HepG2 (cell line): ENCODE measurements around the gene DCPS. TPM values are rescaled to one million over a fixed set of nuclear protein-coding genes. Genes with fewer than 3 reads are reported as not detected.

Experiments
- ATAC-seq: fragments of 200-7000 bp; cut with Tn5 transposase; 3 replicates; pipeline ENCODE4 v1.9.1; 2020; ENCODE audit warnings: mild to moderate bottlenecking, moderate library complexity
- BruUV-seq: library from RNA; stranded (reverse); fragments of 400-500 nt; replicated peaks from 2 replicates; lab custom pipeline; 2021; lab: Mats Ljungman, UMichigan
- CTCF ChIA-PET: fragments of 300-600 bp; formaldehyde crosslinking; extraction: SDS; loops from one replicate; lab custom pipeline; 2021; ENCODE audit warnings: low total read pairs, inconsistent platforms, low intra/inter-chr PET ratio; lab: Yijun Ruan, JAX
- POLR2A ChIA-PET: fragments of 350-600 bp; sonication (Branson Sonifier 250); formaldehyde crosslinking; loops from one replicate; lab custom pipeline; 2020; ENCODE audit warnings: antibody characterized with exemption, inconsistent platforms; lab: Yijun Ruan, JAX
- DNase-seq: peaks from one replicate; pipeline ENCODE4 v3.0.0-alpha.2; 2015; ENCODE audit warnings: low spot score
- FAIRE-seq: peaks from 3 replicates; lab custom pipeline; 2011; peaks lifted over from hg19 to GRCh38; lab: Jason Lieb, UNC
- H2AFZ ChIP-seq: one replicate; pipeline ENCODE4 v1.6.1; 2011; ENCODE audit warnings: low read length, inconsistent platforms
- H3K27ac ChIP-seq: fragments of 300-600 bp; 3 replicates; pipeline ENCODE4 v1.8.0; 2011; ENCODE audit warnings: mixed run types, mild to moderate bottlenecking, mixed read lengths, low read length, inconsistent platforms; ENCODE audit not compliant: insufficient read depth; ENCODE audit errors: extremely low read length
- H3K27me3 ChIP-seq, 2 experiments: fragments of 200-600 bp in 1 of 2; 2 replicates in 1 of 2; 3 replicates in 1 of 2; pipeline versions ENCODE4 v1.6.0 to v1.8.0; 2011; ENCODE audit warnings: low read length in 2 of 2, mild to moderate bottlenecking in 2 of 2, moderate library complexity in 2 of 2, inconsistent platforms in 1 of 2; ENCODE audit not compliant: insufficient read depth in 2 of 2, control insufficient read depth in 1 of 2
- H3K36me3 ChIP-seq, 2 experiments: fragments of 200-600 bp in 1 of 2; replicated peaks in 1 of 2; 2 replicates in 1 of 2; 3 replicates in 1 of 2; pipeline versions ENCODE4 v1.5.1 to v1.8.0; 2011; ENCODE audit warnings: low read length in 2 of 2, inconsistent platforms in 1 of 2; ENCODE audit not compliant: insufficient read depth in 2 of 2, control insufficient read depth in 1 of 2
- H3K4me1 ChIP-seq: 2 replicates; pipeline ENCODE4 v1.5.1; 2012; ENCODE audit warnings: low read length, inconsistent platforms; ENCODE audit not compliant: insufficient read depth
- H3K4me2 ChIP-seq: 2 replicates; pipeline ENCODE4 v1.6.0; 2011; ENCODE audit warnings: low read depth, low read length, inconsistent platforms
- H3K4me3 ChIP-seq, 3 experiments: fragments of 200-600 bp in 1 of 3; sonication (generic), shearing (Covaris generic) in 1 of 3; replicated peaks in 1 of 3; 2 replicates each; pipeline ENCODE4 v1.5.1; 2011 to 2016; ENCODE audit warnings: low read length in 3 of 3, inconsistent platforms in 2 of 3, low read depth in 2 of 3, mild to moderate bottlenecking in 2 of 3, control low read depth in 1 of 3, mixed read lengths in 1 of 3; ENCODE audit not compliant: insufficient read depth in 1 of 3
- H3K79me2 ChIP-seq: one replicate; pipeline ENCODE4 v1.6.1; 2011; ENCODE audit warnings: low read length, inconsistent platforms; ENCODE audit not compliant: insufficient read depth
- H3K9ac ChIP-seq: 2 replicates; pipeline ENCODE4 v1.6.0; 2011; ENCODE audit warnings: mild to moderate bottlenecking, low read depth, low read length, inconsistent platforms; ENCODE audit not compliant: insufficient read depth
- H3K9me3 ChIP-seq: 2 replicates; pipeline ENCODE4 v1.5.1; 2012; ENCODE audit warnings: mild to moderate bottlenecking, low read length
- H4K20me1 ChIP-seq: 2 replicates; pipeline ENCODE4 v1.6.0; 2011; ENCODE audit warnings: inconsistent platforms, mild to moderate bottlenecking, low read length, moderate library complexity; ENCODE audit not compliant: insufficient read depth
- ARNTL ChIP-seq: sonication (generic); formaldehyde crosslinking; IDR thresholded peaks from 2 replicates; pipeline ENCODE4 v1.4.0; 2020; ENCODE audit warnings: mild to moderate bottlenecking, missing genetic modification reagents
- HOXA3 ChIP-seq: sonication (generic); formaldehyde crosslinking; IDR thresholded peaks from 2 replicates; pipeline ENCODE4 v1.5.0; 2020; ENCODE audit warnings: missing genetic modification reagents
- KLF16 ChIP-seq, 2 experiments: sonication (generic) in 1 of 2; formaldehyde crosslinking in 1 of 2; IDR thresholded peaks; 2 replicates each; pipeline versions ENCODE4 v1.6.1 to v1.8.0; 2016 to 2023; ENCODE audit warnings: missing genetic modification reagents in 2 of 2, missing compliant biosample characterization in 1 of 2
- NONO ChIP-seq, 2 experiments: fragments of 450-650 bp in 1 of 2; sonication (generic) in 1 of 2; formaldehyde crosslinking in 1 of 2; IDR thresholded peaks in 1 of 2; conservative IDR thresholded peaks in 1 of 2; 2 replicates each; pipeline versions ENCODE4 v1.6.1 to v1.8.0; 2017 to 2022; ENCODE audit warnings: mild to moderate bottlenecking in 1 of 2, missing genetic modification reagents in 1 of 2, moderate library complexity in 1 of 2
- PHF20 ChIP-seq: sonication (generic); formaldehyde crosslinking; IDR thresholded peaks from 2 replicates; pipeline ENCODE4 v1.5.0; 2020; ENCODE audit warnings: mild to moderate bottlenecking, missing genetic modification reagents
- ZNF367 ChIP-seq: sonication (generic); formaldehyde crosslinking; IDR thresholded peaks from 2 replicates; pipeline ENCODE4 v1.4.0; 2020; ENCODE audit warnings: missing genetic modification reagents, borderline replicate concordance
- ZNF614 ChIP-seq: IDR thresholded peaks from 2 replicates; pipeline ENCODE4 v1.6.1; 2018; ENCODE audit warnings: missing biosample characterization, missing genetic modification reagents, inconsistent platforms, borderline replicate concordance
- WGBS: methylation state at CpG from one replicate; pipeline ENCODE4 v1.1.6; 2017; ENCODE audit warnings: low lambda C conversion rate; 5-methylcytosine and 5-hydroxymethylcytosine counted together
- in situ Hi-C: cut with HindIII; loops from 2 replicates; pipeline ENCODE4 v1.10.0; 2017; ENCODE audit warnings: low pct_unique_long_range_greater_than_20kb; ENCODE audit not compliant: extremely low pct_ligation_motif_present
- intact Hi-C: fragments of 100-400 bp; cut with micrococcal nuclease; formaldehyde crosslinking; loops from one replicate; pipeline ENCODE4 v1.10.0; 2022; ENCODE audit not compliant: unreplicated experiment
- polyA plus RNA-seq, 8 experiments: library from polyadenylated mRNA; depleted of rRNA in 3 of 8; stranded (reverse) in 7 of 8; unstranded in 1 of 8; fragments of >200 nt; fragmentation: Illumina TruSeq in 4 of 8; extraction: Trizol in 4 of 8; gene quantifications; 2 replicates each; pipeline versions ENCODE4 v1.2.1 to v1.2.3, GENCODE V29; 2011 to 2016; ENCODE audit warnings: low read depth in 4 of 8, missing spikeins in 1 of 8, mixed read lengths in 1 of 8; ENCODE audit not compliant: insufficient read depth in 1 of 8
- total RNA-seq, 5 experiments: library from RNA; depleted of rRNA; stranded (reverse); fragments of >200 nt; fragmentation: Illumina TruSeq; extraction: Trizol; gene quantifications; 2 replicates each; pipeline ENCODE4 v1.2.3, GENCODE V29; 2016; ENCODE audit warnings: low read depth in 1 of 5
- TF ChIP-seq, protein P1 (sequence below): sonication (generic); formaldehyde crosslinking; IDR thresholded peaks from 2 replicates; pipeline ENCODE4 v1.4.0; 2020; ENCODE audit warnings: mild to moderate bottlenecking, low read depth, missing genetic modification reagents
- TF ChIP-seq, protein P2 (sequence below): sonication (generic); formaldehyde crosslinking; IDR thresholded peaks from 2 replicates; pipeline ENCODE4 v1.5.1; 2020; ENCODE audit warnings: missing genetic modification reagents, mild to moderate bottlenecking, borderline replicate concordance
- TF ChIP-seq, protein P3 (sequence below): sonication (generic); formaldehyde crosslinking; IDR thresholded peaks from 2 replicates; pipeline ENCODE4 v1.5.0; 2020; ENCODE audit warnings: mild to moderate bottlenecking, missing genetic modification reagents
- TF ChIP-seq, protein P4 (sequence below): sonication (generic); formaldehyde crosslinking; IDR thresholded peaks from 2 replicates; pipeline ENCODE4 v1.4.0; 2020; ENCODE audit warnings: missing genetic modification reagents
- TF ChIP-seq, protein P5 (sequence below): sonication (generic); formaldehyde crosslinking; conservative IDR thresholded peaks from 2 replicates; pipeline ENCODE4 v1.4.0; 2020; ENCODE audit warnings: missing genetic modification reagents

The DCPS gene
- total and polyA plus RNA-seq, 2 of the 13 experiments (the other 11 are each of a cell fraction or from before 2014, with no cell fraction given), result 21.9 to 22.5 TPM

DNA sequence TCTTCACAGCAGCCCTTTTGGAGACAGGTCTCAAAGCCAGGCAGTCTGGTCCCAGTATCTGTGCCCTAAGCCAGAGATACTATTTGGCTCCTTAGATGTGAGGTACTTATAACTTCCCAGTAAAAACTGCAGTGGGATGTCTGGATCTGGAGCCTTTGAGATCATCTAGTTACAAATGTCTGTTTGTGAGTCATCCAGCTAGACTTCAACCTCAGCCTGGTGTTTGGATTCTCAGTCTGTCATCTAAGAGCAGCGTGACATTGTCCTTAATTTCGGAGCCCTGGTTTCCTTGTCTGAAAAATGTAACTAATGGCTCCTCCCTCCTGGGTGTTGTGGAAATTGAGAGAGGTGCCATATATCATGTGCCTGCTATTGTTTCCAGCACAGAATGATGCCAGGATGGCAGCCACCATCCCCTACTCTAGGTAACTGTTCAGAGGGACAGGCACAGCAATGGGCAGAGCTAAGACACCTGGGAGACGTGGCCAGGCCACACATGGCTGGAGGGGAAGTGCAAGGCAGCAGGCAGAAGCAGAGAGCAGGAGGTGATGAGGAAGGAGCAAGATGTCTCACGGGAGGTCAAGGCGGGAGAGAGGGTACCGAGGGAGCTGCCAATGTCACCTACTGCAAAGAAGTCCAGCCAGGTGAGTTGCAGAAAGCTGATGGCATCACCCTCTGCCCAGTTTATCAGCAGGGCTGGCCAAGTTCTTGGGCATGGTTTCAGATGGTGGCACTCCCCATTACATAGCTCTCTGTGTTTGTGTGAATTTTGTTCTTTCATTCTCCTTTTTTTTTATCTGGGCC, 31.0 kb downstream of the DCPS start:
- POLR2A ChIA-PET, result no interaction called here
- H3K9me3 ChIP-seq, result no peaks in the 10 kb centered on the region
- no peaks in the 10 kb centered on the region for H3K79me2 ChIP-seq

More for the DNA sequence above, 31.0 kb downstream of the DCPS start:
- H3K4me3 ChIP-seq, result no peak overlapping the region
- intact Hi-C loops (no loop called here), in situ Hi-C loops (no loop called here)
- H3K27ac ChIP-seq, result no peak overlapping the region
- H3K9ac ChIP-seq, result no peak overlapping the region
- H3K36me3 ChIP-seq, result peaks cover 9 to 23% of the 10 kb centered on the region in 2 experiments; a peak in 4 of 5 replicates
- peaks cover 29% of the 10 kb centered on the region for H3K4me1 ChIP-seq
- no peak for TF ChIP-seq HOXA3 (CRISPR knock-in tag)
- TF ChIP-seq ZNF367, result no peak
- TF ChIP-seq, protein P1, sequence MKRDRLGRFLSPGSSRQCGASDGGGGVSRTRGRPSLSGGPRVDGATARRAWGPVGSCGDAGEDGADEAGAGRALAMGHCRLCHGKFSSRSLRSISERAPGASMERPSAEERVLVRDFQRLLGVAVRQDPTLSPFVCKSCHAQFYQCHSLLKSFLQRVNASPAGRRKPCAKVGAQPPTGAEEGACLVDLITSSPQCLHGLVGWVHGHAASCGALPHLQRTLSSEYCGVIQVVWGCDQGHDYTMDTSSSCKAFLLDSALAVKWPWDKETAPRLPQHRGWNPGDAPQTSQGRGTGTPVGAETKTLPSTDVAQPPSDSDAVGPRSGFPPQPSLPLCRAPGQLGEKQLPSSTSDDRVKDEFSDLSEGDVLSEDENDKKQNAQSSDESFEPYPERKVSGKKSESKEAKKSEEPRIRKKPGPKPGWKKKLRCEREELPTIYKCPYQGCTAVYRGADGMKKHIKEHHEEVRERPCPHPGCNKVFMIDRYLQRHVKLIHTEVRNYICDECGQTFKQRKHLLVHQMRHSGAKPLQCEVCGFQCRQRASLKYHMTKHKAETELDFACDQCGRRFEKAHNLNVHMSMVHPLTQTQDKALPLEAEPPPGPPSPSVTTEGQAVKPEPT (CRISPR knock-in tag), result no peak
- TF ChIP-seq PHF20 (CRISPR knock-in tag), result no peak
- TF ChIP-seq ZNF614 (CRISPR knock-in tag), result no peak
- no peak for TF ChIP-seq ARNTL (CRISPR knock-in tag)
- TF ChIP-seq KLF16 (CRISPR knock-in tag; IDR thresholded peaks at IDR 0.05), result no peak
- TF ChIP-seq, protein P2, sequence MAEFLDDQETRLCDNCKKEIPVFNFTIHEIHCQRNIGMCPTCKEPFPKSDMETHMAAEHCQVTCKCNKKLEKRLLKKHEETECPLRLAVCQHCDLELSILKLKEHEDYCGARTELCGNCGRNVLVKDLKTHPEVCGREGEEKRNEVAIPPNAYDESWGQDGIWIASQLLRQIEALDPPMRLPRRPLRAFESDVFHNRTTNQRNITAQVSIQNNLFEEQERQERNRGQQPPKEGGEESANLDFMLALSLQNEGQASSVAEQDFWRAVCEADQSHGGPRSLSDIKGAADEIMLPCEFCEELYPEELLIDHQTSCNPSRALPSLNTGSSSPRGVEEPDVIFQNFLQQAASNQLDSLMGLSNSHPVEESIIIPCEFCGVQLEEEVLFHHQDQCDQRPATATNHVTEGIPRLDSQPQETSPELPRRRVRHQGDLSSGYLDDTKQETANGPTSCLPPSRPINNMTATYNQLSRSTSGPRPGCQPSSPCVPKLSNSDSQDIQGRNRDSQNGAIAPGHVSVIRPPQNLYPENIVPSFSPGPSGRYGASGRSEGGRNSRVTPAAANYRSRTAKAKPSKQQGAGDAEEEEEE (CRISPR knock-in tag), result no peak
- TF ChIP-seq, protein P3, sequence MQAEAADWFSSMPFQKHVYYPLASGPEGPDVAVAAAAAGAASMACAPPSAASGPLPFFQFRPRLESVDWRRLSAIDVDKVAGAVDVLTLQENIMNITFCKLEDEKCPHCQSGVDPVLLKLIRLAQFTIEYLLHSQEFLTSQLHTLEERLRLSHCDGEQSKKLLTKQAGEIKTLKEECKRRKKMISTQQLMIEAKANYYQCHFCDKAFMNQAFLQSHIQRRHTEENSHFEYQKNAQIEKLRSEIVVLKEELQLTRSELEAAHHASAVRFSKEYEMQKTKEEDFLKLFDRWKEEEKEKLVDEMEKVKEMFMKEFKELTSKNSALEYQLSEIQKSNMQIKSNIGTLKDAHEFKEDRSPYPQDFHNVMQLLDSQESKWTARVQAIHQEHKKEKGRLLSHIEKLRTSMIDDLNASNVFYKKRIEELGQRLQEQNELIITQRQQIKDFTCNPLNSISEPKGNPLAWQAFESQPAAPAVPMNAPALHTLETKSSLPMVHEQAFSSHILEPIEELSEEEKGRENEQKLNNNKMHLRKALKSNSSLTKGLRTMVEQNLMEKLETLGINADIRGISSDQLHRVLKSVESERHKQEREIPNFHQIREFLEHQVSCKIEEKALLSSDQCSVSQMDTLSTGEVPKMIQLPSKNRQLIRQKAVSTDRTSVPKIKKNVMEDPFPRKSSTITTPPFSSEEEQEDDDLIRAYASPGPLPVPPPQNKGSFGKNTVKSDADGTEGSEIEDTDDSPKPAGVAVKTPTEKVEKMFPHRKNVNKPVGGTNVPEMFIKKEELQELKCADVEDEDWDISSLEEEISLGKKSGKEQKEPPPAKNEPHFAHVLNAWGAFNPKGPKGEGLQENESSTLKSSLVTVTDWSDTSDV (CRISPR knock-in tag), result no peak
- TF ChIP-seq, protein P4, sequence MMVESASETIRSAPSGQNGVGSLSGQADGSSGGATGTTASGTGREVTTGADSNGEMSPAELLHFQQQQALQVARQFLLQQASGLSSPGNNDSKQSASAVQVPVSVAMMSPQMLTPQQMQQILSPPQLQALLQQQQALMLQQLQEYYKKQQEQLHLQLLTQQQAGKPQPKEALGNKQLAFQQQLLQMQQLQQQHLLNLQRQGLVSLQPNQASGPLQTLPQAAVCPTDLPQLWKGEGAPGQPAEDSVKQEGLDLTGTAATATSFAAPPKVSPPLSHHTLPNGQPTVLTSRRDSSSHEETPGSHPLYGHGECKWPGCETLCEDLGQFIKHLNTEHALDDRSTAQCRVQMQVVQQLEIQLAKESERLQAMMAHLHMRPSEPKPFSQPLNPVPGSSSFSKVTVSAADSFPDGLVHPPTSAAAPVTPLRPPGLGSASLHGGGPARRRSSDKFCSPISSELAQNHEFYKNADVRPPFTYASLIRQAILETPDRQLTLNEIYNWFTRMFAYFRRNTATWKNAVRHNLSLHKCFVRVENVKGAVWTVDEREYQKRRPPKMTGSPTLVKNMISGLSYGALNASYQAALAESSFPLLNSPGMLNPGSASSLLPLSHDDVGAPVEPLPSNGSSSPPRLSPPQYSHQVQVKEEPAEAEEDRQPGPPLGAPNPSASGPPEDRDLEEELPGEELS, result no peak
- TF ChIP-seq, protein P5, sequence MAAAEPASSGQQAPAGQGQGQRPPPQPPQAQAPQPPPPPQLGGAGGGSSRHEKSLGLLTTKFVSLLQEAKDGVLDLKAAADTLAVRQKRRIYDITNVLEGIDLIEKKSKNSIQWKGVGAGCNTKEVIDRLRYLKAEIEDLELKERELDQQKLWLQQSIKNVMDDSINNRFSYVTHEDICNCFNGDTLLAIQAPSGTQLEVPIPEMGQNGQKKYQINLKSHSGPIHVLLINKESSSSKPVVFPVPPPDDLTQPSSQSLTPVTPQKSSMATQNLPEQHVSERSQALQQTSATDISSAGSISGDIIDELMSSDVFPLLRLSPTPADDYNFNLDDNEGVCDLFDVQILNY, result no peak
- no peak for TF ChIP-seq NONO (IDR thresholded peaks at IDR 0.05)
- TF ChIP-seq NONO (CRISPR knock-in tag; conservative IDR thresholded peaks at IDR 0.05), result no peak
- CTCF ChIA-PET, result no interaction called here
- FAIRE-seq (no peak), ATAC-seq (no peak), DNase-seq (no peak)
- 89% methylated on average over 6 of the region's 6 CpGs for WGBS
- no peaks in the 10 kb centered on the region for H4K20me1 ChIP-seq
- H3K27me3 ChIP-seq, result no peaks in the 10 kb centered on the region
- no TSS peak for BruUV-seq
- no peak overlapping the region for H3K4me2 ChIP-seq
- no peak overlapping the region for H2AFZ ChIP-seq
